Stromal cell of bone marrow (primary cell): ENCODE measurements around the gene POP4.

Source experiments
- DNase-seq: peaks from one replicate; pipeline ENCODE4 v3.0.0-alpha.2; 2012; ENCODE audit warnings: low read depth

Gene POP4

DNA sequence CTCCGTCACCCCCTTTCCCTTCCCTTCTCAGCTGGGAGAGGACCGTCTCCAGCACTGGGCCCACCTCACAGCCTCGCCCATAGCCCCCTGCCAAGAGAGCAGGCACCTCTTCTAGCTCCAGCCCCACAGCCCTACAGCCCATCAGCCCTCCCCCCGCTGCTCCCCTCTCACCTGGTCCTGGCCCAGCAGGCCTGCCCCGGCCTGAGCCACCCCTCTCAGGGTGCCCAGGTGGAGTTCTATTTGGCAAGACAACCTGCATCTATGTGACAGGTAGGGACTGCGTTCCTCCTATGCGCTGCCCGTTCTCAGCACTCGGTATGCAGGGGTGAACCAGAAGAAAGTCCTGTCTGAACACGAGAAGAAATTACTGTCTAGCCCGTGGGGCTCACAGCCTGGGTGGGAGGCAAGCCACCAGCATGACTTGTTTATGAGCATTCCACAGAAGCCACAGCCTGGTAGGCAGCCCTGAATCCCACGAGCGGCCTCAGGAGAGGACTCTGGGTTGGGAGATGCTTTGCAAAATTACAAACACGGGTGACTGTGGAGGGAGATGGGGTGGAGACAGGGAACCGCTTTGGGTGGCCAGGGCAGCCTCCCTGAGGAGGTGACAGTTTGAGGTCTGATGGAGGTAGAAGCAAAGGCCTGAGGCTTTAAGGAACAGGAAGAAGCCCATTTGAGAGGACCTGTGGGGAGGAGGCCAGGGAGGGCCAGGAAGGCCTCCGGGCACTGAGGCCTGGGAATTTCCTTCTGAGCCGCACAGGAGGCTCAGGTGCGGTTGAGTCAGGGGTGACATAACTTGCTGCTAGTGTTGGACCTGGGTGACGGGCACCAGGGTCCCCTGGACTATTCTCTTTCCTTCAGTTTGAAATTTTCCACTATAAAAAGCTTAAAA lies 58.0 kb downstream of the POP4 start:
- no peak for DNase-seq

- DNase-seq: no peak
Measured at GRCh38 chr19:29664753-29665214, 58.7 kb downstream of the POP4 start.

DNA sequence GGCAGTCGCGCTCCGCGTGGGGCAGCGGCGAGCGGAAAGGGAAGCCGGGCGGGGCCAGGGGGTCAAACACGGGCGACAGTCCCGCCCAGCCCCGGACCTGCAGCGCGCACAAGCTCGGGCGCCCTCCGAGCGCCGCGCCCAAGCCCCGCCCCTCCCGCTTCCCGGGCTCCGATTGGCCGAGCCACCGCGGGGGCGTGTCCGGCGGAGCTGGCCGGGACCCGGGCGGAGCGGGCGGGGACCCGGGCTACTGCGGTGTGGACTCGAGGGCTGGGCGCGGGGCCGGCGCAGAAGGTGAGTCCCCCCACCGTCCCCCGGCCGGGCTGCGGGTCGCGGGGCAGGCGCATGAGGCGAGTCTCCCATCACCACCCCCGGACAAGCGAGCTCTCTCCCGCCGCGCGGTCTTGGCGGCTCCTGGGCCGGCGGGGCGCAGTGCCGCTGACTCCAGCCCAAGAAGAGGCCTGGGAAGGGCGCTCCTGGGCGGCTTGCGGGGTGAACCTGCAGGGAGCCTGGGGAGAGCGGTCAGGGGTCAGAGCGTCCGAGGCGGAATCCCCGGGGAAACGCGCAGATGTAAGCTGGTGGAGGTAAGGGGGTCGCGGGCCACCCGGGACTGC lies 59.2 kb downstream of the POP4 start, which contains the start of gene PLEKHF1:
PLEKHF1 (plus strand) TSS at position 247 of the 611 bp plus-strand sequence. CDS start 8,379 bp downstream, outside the sequence.
- DNase-seq: peak; percentile 65

DNA sequence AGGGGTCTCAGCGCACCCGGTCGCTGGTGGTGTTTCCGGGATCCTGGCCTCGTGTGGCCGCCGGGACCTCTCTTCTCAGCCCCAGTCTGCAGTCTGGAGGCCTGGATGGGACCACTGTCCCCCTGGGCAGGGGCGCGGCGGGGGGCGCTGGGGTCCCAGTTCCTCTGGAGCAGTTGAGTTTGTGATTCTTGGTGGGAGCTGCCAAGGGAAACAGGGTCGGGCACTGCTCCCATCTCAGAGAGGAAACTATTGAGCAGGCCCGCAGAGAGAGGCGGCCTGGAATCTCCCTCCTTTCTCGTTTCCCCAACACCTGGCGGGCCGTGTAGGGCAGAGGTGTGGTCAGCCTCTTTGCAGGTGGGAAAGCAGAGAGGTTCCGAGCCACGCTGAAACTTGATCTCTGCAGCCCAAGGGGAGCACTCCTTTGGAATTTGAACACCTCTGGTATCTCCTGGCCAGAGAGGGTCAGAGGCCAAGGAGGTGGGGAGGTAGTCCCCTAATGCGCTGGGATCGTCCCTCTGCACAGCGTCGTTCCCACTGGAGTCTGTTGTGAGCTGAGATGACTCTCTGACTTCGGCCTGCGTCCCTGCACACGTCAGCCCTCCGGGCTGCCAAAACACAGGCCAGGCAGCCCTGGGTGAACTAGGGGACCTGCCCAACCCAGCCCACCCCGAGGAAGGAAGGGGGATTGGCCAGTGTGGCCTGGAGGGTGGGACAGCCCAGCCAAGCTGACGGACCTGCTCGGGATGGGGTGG lies 59.9 kb downstream of the POP4 start:
- DNase-seq: peak; percentile 73
